ENCODE measurements around the gene OR10J1.
"Not testable (repeated sequence)": the region's sequence is repeated elsewhere in the genome, so short reads cannot be mapped to it uniquely, and the experiment has no call there.

GRCh38 chr1:159449605-159450004 is 10.1 kb downstream of the OR10J1 start:
- TF ChIP-seq, protein P1, sequence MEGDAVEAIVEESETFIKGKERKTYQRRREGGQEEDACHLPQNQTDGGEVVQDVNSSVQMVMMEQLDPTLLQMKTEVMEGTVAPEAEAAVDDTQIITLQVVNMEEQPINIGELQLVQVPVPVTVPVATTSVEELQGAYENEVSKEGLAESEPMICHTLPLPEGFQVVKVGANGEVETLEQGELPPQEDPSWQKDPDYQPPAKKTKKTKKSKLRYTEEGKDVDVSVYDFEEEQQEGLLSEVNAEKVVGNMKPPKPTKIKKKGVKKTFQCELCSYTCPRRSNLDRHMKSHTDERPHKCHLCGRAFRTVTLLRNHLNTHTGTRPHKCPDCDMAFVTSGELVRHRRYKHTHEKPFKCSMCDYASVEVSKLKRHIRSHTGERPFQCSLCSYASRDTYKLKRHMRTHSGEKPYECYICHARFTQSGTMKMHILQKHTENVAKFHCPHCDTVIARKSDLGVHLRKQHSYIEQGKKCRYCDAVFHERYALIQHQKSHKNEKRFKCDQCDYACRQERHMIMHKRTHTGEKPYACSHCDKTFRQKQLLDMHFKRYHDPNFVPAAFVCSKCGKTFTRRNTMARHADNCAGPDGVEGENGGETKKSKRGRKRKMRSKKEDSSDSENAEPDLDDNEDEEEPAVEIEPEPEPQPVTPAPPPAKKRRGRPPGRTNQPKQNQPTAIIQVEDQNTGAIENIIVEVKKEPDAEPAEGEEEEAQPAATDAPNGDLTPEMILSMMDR (IDR thresholded peaks at IDR 0.05; ENCODE audit: insufficient read depth, low read length, poor library complexity, severe bottlenecking), result not testable (repeated sequence)
- TF ChIP-seq EZH2phosphoT487 (conservative IDR thresholded peaks at IDR 0.05; ENCODE audit: low read length), result not testable (repeated sequence)
